ENCODE results near the gene NTN1.
A peak's percentile ranks its signal among the peaks of the same experiment; 100 is the strongest.
"Not testable (repeated sequence)": the region's sequence is repeated elsewhere in the genome, so short reads cannot be mapped to it uniquely, and the experiment has no call there.

NTN1 gene

DNA sequence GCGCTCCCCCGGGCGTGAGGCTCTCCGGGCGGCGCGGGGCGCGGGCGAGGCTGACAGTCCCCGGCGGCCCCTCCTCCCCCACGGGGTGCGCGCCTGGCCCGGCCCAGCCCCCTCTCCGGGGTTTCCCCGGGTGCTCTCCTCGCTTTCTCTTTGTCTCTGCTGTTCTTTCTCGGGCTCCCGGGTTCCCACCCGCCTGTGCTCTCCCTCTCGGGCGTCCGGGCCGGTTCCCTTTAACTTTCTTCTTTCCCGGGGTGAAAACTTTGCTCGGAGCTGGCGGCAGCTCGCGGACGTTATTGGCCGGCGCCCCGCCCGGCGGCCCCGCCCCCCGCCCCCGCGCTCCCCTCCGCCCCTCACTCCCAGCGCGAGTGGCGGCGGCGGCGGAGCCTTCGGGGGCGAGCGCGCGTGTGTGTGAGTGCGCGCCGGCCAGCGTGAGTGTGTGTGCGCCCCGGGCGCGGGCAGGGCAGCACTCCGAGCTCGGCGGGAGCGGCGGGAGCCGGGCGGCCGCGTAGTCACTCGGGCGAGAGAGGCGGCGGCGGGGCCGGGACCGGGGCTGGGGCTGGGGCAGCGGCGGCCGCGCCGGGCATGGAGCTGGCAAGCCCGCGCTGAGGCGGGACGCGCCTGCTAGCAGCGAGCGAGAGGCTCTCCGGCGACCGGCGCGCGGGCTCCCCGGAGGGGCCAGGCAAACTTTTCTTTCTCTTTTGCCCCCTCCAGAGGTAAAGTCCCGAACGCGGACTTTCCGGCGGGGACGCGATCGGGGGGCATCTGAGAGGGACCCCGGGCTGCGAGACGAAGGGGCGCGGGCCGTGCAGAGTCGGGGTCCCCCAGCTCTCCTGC is at the start of gene NTN1:
Gene NTN1, plus strand, starts transcription at position 353 of the 834 bp plus-strand sequence. CDS start 864 bp downstream, outside the sequence.
- peak in 1 of 4 experiments; percentile 28 for DNase-seq

DNA sequence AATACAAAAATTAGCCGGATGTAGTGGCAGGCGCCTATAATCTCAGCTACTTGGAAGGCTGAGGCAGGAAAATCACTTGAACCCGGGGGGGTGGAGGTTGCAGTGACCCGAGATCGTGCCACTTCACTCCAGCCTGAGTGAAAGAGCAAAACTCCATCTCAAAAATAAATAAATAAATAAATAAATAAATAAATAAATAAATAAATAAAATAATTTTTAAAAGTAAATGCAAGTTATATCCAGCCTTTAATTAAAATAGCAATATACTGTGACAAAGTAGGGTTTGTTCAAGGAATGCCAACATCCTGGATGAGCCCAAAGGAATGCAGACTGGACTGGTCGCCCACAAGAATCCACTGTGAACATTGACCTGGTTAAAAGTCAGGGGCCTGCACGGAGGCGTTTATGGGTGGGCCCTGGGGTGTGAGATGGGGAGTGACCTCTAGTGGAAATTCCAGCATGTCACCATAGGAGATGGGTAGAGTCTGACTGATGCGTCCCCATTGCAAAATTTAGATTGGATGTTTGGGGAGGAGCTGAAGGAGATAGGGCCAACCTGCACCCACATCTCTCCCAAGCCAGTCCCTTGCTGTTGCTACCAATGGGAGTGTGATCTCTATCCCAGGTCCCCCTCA is 46.1 kb upstream of the NTN1 start:
- no peak for DNase-seq

DNA sequence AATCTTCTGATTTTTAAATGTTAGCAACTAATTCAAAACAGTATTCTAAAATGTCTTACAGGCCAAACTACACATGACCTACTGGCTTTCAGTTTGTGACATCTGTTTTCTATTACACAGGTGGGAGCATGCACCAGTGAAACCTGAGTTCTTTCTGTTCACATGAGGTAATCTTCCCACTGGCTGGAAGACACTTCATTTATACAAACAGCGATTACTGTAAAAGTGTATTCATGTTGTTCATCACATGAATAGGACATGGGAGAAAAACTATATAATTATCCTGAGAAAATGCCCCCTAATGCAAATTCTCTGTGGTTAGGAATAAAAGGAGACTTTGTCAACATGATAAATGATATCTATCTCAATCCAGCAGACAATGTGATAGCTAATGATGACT is 44.7 kb upstream of the NTN1 start:
- no peak for DNase-seq

DNA sequence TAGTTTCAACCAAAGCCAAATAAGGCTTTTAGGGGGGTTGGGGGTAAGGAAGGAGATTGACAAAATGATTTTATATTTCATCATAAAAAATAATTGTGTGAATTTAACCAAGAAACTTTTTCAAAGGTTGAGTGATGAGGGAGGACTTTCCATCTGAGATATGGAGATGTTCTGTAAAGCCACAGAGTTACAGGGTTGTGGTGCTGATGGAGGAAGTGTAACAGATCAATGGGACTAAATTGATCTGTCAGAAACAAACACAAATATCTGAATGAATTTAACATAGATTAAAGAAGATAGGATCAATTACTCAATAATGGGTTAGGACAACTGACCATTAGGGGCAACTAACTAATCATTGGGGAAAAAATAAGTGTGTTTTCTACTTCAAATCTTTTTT is 41.6 kb upstream of the NTN1 start:
- DNase-seq, result no peak

DNA sequence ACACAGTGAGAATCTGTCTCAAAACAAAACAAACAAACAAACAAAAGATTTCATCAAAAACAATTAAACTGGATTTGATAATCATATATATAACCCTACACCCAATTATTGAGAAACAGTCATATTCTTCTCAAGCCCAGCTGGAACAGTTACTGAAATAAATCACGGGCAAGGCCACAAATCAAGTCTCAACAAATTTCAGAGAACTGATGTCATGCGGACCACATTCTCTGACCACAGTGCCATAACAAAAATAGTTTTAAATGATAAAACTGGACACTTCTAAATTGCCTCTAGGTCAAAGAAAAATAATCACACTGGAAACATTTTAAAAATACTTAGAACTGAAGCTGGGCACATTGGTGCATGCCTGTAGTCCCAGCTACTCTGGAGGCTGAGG is 39.9 kb upstream of the NTN1 start:
- no peak for DNase-seq

DNA sequence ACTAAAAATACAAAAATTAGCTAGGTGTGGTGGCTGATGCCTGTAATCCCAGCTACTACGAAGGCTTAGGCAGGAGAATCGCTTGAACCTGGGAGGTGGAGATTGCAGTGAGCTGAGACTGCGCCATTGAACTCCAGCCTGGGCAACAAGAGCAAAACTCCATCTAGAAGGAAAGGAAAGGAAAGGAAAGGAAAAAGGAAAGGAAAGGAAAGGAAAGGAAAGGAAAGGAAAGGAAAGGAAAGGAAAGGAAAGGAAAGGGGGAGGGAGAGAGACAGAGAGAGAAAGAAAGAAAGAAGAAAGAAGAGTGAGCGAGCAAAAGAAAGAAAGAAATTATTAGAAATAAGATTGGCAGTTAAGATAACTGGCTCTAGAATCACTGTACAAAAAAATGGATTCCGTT is 37.1 kb upstream of the NTN1 start:
- DNase-seq, result not testable (repeated sequence)

DNA sequence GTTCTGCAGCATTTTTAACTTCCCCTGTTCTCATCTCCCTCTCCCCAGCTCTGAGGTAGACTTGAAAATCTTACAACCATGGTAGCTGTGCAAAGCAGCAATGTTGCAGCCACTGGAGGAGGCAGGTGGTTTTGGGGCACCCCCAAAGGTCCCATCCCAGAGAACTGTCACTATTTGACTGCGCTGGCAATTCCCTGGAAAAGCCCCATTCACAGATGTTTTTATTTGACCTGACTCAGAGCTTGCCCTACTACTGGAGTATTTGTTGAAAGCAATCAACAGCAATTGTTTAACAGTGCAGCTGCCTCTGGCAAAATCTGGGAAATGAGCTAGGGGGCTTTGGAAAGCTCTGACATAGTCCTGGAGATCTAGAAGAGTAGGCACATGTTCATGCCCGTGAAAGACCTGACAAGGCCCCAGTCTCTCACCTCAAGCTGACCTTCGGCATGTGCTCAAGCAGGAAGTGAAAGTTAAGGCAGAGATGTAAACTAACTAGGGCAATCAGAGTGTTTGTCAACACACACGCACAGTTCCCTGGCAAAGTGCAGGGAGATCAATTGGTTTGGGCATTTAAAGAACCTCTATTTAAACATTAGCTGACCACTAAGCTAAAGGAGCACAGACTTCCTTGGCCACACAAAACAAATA is 36.1 kb upstream of the NTN1 start:
- no peak for DNase-seq

DNA sequence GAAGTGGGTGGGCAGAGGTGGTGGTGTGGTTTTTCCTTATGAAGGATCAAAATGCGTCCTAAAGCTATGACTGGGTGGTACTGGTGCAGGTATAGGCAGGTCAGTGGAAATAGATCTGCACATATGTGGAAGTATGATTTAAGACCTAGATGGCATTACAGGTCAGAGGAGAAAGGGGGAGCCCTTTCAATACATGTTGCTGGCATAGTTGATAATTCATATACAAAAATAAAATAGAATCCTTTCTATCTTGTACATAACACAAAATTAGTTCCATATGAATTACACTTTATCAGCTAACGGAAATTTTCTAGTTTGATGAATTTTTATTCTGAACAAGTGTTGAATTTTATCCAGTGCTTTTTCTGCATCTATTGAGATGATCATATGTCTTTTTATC is 35.0 kb upstream of the NTN1 start:
- no peak for DNase-seq

DNA sequence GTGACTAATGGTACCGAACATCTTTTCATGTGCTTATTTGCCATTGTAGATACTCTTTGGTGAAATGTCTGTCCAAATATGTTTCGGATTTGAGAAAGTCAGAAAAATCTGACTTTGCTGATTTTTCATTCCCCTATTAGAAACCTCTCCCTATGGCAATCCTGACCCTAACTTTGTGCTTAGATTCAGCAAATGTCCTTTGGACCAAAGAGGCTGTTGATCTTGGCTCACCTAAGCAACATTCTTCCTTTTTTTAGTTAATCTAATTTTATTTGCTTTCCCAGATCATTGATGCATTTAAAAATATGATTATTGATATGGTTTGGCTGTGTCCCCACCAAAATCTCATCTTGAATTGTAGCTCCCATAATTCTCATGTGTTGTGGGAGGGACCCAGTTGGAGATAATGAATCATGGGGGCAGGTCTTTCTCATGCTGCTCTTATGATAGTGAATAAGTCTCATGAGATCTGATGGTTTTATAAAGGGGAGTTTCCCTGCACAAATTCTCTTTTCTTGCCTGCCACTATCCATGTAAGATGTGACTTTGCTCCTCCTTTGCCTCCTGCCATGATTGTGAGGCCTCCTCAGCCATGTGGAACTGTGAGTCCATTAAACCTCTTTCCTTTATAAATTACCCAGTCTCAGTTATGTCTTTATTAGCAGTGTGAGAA is 32.9 kb upstream of the NTN1 start:
- DNase-seq, result not testable (repeated sequence)

DNA sequence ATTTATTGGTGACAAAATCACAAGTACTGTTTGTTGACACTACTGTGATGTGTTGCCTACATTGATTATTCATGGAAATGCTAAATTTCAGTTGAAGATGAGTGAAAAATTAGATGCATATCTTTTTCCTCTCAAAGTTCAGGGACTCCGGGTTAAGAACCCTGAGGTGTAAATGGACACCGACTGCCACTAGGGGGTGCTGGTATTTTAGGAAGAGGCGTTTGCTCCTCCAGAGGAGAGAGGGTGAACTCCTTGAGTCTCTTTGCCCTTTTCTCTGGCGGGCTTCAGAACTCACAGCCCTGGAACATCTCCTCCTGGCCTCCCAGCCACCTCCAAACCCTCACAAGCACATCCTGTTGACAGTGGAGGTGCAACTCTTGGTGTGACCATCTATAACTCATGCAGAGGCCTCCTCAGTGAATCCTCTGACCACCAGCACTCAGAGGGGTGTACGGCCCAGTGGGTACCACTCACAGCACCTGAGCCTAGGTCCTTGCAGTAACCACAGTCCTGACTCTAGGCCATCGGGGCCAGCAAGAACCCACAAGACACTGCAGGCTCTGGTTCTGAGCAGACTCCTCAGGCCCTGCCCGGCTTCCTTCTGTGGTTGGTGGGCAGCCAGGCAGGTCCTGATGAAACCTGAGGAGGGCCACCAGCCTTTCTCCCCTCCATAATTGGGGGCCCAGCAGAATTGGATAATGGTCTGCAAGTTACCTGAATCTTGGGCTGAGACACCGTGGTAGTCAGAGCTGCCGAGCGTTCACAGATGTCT is 29.6 kb upstream of the NTN1 start:
- peak in 3 of 4 experiments; percentile 7 to 50 (median 18) for DNase-seq

DNA sequence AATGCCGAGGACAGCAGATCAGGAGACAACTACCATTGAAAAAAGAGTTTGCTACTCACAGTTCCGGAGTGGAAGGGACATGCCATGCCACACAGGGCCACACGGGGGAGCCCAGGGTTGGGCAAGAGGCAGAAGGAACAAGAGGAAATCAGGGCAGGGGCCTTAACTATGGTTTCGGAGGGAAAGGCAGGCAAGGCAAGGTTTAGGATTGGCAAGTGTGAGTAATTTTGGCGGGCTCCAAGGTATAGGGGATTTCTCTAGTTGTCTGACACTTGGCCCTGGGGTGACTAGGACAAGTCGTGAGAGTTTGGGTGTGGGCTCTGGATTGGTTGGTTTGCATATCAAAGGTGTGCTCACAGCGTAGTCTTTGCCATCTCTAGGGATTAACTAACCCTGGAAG is 27.0 kb upstream of the NTN1 start:
- DNase-seq, result peak; percentile 11 to 55 (median 28)

DNA sequence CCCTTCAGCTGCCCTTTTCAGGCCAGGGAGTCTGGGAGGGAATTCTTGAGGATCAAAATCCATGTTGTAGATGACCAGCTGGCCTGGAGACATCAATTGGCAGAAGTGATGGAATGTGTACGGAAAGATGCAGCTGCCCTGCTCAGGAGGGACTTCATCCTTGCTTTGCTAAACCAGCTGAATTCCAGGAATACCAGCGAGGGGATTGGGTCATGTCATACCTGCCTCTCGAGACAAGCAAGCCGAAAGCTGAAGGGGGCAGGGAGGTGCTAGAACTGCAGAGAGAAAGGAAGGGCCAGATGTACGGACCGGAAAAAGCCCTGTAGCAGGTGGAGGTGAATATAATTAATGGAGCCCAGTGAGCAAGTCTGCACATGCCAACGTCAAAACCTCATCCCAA is 25.6 kb upstream of the NTN1 start:
- DNase-seq, result no peak

DNA sequence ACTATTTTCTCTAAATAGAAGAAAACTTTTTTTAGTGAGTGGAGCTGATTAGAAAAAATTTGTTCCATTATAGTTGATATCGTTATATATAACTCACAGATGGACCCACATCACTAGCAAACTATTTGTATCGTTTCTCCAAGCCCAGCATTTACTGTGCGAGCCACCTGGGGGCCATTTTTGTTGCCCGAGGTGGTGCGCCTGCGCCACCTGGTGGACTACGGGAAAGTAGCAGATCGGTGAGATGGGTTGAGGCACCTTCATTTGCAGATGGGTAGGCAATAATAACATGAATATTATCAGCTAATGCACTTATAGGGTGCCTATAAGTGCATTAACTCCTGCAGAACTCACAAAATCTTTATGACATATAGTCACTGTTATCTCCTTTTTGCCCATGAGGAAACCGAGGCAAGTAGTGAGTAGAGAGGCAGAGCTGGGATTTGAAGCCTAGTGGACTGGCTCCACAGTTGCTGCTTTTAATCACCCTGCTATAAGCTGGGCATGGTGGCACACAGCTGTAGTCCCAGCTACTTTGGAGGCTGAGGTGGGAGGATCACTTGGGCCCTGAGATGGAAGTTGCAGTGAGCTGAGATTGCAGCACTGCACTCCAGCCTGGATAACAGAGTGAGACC is 23.2 kb upstream of the NTN1 start:
- peak; percentile 52 to 72 (median 61) for DNase-seq

DNA sequence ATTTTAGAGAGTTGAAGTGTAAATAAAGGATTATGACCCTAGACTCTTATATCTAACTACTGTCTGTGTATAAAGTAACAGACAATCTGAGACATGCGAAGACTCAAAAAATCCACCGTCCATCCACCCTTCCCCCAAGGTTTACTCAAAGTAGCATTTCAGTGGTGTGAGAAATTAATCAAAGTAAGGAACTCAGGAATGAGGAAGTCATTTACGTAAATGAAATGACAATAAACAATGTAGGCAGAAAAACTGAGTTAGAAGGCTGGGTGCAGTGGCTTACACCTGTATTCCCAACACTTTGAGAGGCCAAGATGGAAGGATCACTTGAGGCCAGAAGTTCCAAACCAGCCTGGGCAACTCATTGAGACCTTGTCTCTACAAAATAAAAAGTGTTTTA is 19.8 kb upstream of the NTN1 start:
- DNase-seq, result no peak

DNA sequence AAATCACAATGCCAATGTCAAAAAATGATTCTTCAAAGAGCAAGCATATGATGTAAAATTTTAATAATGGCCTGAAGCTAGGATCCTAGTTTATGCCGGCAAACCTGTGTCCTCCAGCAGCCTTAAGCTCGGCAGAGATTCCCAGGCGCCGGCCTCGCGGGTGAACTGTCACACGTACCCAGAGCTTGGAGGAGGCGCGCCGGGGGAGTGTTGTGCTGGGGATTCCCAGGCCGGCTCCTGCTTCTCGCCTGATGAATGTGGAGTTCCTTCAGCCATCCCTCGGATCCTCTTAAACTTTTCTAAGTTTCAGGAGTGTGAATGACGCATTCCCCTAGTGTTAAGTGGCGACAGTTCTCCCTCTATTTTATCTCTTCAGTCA is 19.1 kb upstream of the NTN1 start:
- DNase-seq, result no peak

DNA sequence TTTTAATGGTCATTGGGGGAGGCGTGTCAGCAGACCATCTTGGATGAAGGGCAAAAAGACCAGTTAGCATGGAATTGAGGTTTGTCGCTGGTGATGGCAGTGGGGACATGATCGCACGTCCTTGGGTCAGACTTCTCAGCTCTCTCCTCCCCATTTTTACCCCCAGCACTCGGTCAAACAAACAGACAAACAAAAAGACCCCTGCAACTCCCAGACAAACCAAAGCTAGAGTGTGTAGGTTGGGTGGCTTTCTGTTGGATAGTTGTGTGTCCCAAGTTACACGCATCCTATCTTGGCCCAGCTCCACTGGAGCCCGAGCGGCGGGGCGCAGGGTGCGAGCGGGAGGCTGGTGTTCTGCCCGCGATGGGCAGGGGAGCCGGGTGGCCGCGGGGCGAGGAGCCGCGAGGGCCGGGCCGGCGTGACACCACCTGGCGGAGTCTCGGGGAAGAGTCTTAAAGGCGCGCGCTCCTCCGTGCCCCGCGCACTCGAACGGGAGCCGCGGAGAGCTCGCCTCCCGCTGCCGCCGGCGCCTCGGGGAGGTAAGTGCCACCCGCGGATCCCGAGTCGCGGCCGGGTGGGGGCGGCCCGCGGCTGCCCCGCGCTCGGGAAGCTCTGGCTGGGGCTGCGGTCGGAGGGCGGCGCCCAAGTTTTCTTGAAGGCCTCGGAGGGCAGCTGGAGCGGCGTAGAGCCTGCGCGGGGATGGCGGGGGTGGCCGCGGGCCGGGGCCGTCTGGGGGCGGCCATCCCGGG is 18.5 kb upstream of the NTN1 start:
- no peak for DNase-seq

DNA sequence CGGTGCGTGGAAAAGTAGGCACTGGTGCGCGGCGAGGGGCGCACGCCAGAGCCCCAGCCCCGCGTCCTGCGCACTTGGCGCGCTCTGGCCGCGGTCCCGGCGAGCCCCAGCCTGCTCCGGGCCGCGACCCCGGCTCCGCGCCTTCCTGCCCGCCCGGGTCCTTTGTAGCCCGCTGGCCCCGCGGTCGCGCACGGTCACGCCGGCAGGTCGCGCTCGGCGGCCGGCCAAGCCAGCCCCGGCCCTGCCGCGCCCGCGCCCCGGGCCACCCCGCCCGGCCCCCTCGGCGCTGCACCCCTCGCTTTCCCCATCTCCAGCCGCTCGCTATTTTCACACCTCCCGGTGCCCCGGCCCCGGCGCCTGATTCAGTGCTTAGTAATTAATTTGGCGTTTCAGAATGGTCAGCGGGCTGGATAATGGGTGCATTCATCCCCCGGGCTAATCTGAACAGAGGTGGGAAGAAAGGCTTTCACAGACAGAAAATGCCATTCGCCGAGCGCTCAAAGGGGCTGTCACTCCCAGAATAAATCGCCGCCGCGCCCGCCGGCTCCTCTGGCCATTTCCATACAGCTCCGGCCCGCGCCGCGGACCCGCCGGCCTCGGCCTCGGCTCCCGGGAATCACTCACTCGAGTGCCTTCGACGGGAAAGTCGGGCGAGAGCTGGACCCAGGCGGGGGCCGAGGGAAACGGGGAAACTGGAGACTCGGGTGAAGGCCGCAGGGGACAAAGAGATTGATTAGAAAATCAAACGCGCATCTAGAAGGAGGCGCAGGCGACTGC is 17.8 kb upstream of the NTN1 start:
- no peak for DNase-seq

DNA sequence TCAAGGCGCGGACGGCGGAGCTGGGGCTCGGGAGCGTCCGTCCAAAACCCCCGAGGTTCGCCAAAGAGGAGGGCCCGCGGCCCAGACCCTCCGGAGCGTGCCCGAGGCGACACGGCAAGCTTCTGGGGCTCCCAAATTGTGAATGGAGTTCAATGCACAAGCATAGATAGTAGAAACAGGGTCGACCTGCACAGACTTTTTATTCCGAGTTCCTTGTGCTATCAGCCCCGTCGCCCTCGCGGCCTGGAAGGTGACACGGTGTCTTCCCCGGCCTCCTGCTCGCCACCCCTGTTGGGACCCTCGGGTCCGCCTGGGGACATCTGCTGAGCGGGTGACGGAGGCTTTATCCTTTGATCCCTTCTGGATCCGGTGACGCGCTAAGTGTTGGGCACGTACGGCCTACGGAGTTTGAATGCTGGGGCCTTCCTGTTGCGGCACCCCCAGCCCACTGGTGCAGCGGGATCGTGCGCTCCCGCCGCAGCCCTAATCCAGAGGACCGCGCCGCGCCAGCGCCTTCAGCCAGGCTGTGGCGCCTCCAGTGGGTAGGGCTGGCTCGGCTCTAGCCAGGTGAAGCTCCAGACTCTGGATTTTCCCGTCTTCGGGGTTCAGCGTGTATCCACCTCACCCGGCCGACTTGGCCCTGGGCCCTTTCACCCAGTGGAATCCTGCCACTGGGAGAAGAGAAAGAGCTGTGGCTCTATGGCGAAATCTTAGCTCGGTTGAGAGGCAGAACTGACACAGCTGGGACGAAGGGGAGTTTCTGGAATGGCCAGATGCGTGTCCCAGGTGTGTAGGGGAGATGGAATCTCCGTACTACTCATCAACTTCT is 17.0 kb upstream of the NTN1 start:
- no peak for DNase-seq

DNA sequence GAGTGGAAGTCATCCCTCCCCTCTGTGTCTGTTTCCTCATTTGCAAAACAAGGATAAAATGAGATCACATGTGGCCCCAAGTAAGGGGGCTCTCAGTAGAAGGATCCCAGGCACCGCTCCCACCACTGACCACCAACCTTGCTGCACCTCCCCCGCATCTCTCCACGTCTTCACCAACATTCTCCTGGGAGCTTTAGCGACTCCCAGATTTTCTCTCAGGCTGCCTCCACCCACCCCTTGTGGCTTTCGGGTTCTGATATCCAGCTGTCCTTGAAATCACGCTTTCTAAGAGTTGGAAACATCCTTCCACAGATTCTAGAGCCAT is 16.4 kb upstream of the NTN1 start:
- DNase-seq, result no peak

Data from activated naive CD4-positive, alpha-beta T cell (primary cell).